AG04450 (cell line): ENCODE measurements around the gene ZCCHC7. TPM values are rescaled to one million over a fixed set of nuclear protein-coding genes. Genes with fewer than 3 reads are reported as not detected.
A peak's percentile ranks its signal among the peaks of the same experiment; 100 is the strongest.

ENCODE experiments used
- CTCF ChIA-PET: fragments of 300-600, 350-600 bp; formaldehyde crosslinking; extraction: SDS; loops from one replicate; lab custom pipeline; 2022; ENCODE audit warnings: antibody characterized with exemption, inconsistent platforms; lab: Charles Lee
- POLR2A ChIA-PET: fragments of 350-600 bp; formaldehyde crosslinking; extraction: SDS; loops from one replicate; lab custom pipeline; 2021; ENCODE audit warnings: antibody characterized with exemption, inconsistent platforms; lab: Yijun Ruan, JAX
- DNase-seq: peaks from one replicate; pipeline ENCODE4 v3.0.0-alpha.2; 2011; ENCODE audit warnings: low read depth, low spot score
- H3K27ac ChIP-seq: one replicate; pipeline ENCODE4 v1.5.1; 2012; ENCODE audit warnings: low read depth, low read length, control low read depth
- H3K27me3 ChIP-seq: one replicate; pipeline ENCODE4 v1.6.0; 2012; ENCODE audit warnings: low read length; ENCODE audit not compliant: control insufficient read depth, insufficient read depth
- H3K4me3 ChIP-seq: 2 replicates; pipeline ENCODE4 v1.5.1; 2011; ENCODE audit warnings: mild to moderate bottlenecking, low read depth, low read length, control low read depth
- H3K9me3 ChIP-seq: 2 replicates; pipeline ENCODE4 v1.5.1; 2012; ENCODE audit warnings: low read length; ENCODE audit not compliant: control insufficient read depth, insufficient read depth
- polyA plus RNA-seq: library from polyadenylated mRNA; depleted of rRNA; stranded (reverse); fragments of >200 nt; gene quantifications from 2 replicates; pipeline ENCODE4 v1.2.3, GENCODE V29; 2011
- TF ChIP-seq, protein P1 (sequence below): IDR thresholded peaks from 2 replicates; pipeline ENCODE4 v1.5.1; 2011; ENCODE audit warnings: low read depth, low read length, control low read depth, inconsistent platforms

ZCCHC7 gene
- polyA plus RNA-seq, 1 experiment, result 21.6 TPM

GRCh38 chr9:37167456-37168047 lies 47.2 kb downstream of the ZCCHC7 start:
- ChIA-PET POLR2A (no interaction called here), CTCF (no interaction called here)
- TF ChIP-seq, protein P1, sequence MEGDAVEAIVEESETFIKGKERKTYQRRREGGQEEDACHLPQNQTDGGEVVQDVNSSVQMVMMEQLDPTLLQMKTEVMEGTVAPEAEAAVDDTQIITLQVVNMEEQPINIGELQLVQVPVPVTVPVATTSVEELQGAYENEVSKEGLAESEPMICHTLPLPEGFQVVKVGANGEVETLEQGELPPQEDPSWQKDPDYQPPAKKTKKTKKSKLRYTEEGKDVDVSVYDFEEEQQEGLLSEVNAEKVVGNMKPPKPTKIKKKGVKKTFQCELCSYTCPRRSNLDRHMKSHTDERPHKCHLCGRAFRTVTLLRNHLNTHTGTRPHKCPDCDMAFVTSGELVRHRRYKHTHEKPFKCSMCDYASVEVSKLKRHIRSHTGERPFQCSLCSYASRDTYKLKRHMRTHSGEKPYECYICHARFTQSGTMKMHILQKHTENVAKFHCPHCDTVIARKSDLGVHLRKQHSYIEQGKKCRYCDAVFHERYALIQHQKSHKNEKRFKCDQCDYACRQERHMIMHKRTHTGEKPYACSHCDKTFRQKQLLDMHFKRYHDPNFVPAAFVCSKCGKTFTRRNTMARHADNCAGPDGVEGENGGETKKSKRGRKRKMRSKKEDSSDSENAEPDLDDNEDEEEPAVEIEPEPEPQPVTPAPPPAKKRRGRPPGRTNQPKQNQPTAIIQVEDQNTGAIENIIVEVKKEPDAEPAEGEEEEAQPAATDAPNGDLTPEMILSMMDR, result no peak
- H3K27me3 ChIP-seq, result no peaks in the 10 kb centered on the region
- DNase-seq, result no peak
- no peak overlapping the region for H3K27ac ChIP-seq
- H3K4me3 ChIP-seq, result no peak overlapping the region
- no peaks in the 10 kb centered on the region for H3K9me3 ChIP-seq

- H3K9me3 ChIP-seq, result no peaks in the 10 kb centered on the region
- no peaks in the 10 kb centered on the region for H3K27me3 ChIP-seq
- CTCF ChIA-PET, result no interaction called here
- H3K27ac ChIP-seq, result no peak overlapping the region
- no peak overlapping the region for H3K4me3 ChIP-seq
- DNase-seq, result no peak
- POLR2A ChIA-PET, result no interaction called here
- TF ChIP-seq, protein P1, result no peak
Observed at GRCh38 chr9:37172557-37172956, 52.2 kb downstream of the ZCCHC7 start.

GRCh38 chr9:37174247-37174646 lies 53.9 kb downstream of the ZCCHC7 start:
- POLR2A ChIA-PET, result no interaction called here
- Histone ChIP-seq H3K27ac (peak overlapping the region; percentile 77), H3K27me3 (no peaks in the 10 kb centered on the region), H3K9me3 (no peaks in the 10 kb centered on the region), H3K4me3 (no peak overlapping the region)
- TF ChIP-seq, protein P1, result no peak
- CTCF ChIA-PET, result no interaction called here
- peak; percentile 16 for DNase-seq

- Histone ChIP-seq H3K4me3 (no peak overlapping the region), H3K9me3 (no peaks in the 10 kb centered on the region), H3K27me3 (no peaks in the 10 kb centered on the region), H3K27ac (no peak overlapping the region)
- no peak for DNase-seq
- ChIA-PET POLR2A (no interaction called here), CTCF (no interaction called here)
- TF ChIP-seq, protein P1, result no peak
Observed at GRCh38 chr9:37178742-37179141, 58.4 kb downstream of the ZCCHC7 start.

- TF ChIP-seq, protein P1, result no peak
- CTCF ChIA-PET, result no interaction called here
- Histone ChIP-seq H3K9me3 (no peaks in the 10 kb centered on the region), H3K4me3 (no peak overlapping the region), H3K27me3 (no peaks in the 10 kb centered on the region), H3K27ac (no peak overlapping the region)
- no peak for DNase-seq
- POLR2A ChIA-PET, result no interaction called here
Observed at GRCh38 chr9:37179576-37179975, 59.2 kb downstream of the ZCCHC7 start.
